Spleen (tissue), 11 donors: ENCODE measurements around the gene PLCB1. TPM values are rescaled to one million over a fixed set of nuclear protein-coding genes. Genes with fewer than 3 reads are reported as not detected.
"Not testable (repeated sequence)": the region's sequence is repeated elsewhere in the genome, so short reads cannot be mapped to it uniquely, and the experiment has no call there.

ENCODE experiments used
- DNase-seq: peaks from one replicate; pipeline ENCODE4 v3.0.0-alpha.2; 2020
- H3K27ac ChIP-seq, 8 donors: fragments of 200-600 bp; sonication (generic) in 7 of 8; 1 replicate in 4 of 8; 2 replicates in 4 of 8; pipeline versions ENCODE4 v1.5.0 to v1.8.0; 2016 to 2021; ENCODE audit warnings: inconsistent platforms in 4 of 8, mild to moderate bottlenecking in 4 of 8, moderate library complexity in 1 of 8
- H3K27me3 ChIP-seq, 7 donors: fragments of 200-600 bp; sonication (generic) in 6 of 7; replicated peaks in 1 of 7; 1 replicate in 4 of 7; 2 replicates in 3 of 7; pipeline versions ENCODE4 v1.5.0 to v1.8.0; 2016 to 2021; ENCODE audit warnings: inconsistent platforms in 3 of 7, mild to moderate bottlenecking in 1 of 7
- H3K36me3 ChIP-seq, 6 donors: fragments of 200-600 bp; sonication (generic) in 5 of 6; 1 replicate in 4 of 6; 2 replicates in 2 of 6; pipeline versions ENCODE4 v1.5.0 to v1.8.0; 2016 to 2021; ENCODE audit warnings: inconsistent platforms in 2 of 6
- H3K4me1 ChIP-seq, 6 donors: fragments of 200-600 bp; sonication (generic) in 5 of 6; 1 replicate in 3 of 6; 2 replicates in 3 of 6; pipeline versions ENCODE4 v1.5.0 to v1.8.0; 2016 to 2021; ENCODE audit warnings: inconsistent platforms in 3 of 6
- H3K4me3 ChIP-seq, 8 donors: fragments of 200-600 bp; sonication (generic) in 7 of 8; 1 replicate in 4 of 8; 2 replicates in 4 of 8; pipeline versions ENCODE4 v1.5.0 to v1.8.0; 2016 to 2021; ENCODE audit warnings: inconsistent platforms in 4 of 8, mild to moderate bottlenecking in 4 of 8, moderate library complexity in 2 of 8
- H3K9me3 ChIP-seq, 8 donors: fragments of 200-600 bp; sonication (generic) in 7 of 8; 1 replicate in 4 of 8; 2 replicates in 4 of 8; pipeline versions ENCODE4 v1.5.0 to v1.8.0; 2016 to 2021; ENCODE audit warnings: inconsistent platforms in 4 of 8
- POLR2A ChIP-seq, 3 donors: fragments of 450-650 bp; IDR thresholded peaks; one replicate each; pipeline ENCODE4 v1.5.1; 2017; ENCODE audit warnings: antibody characterized with exemption in 3 of 3, mild to moderate bottlenecking in 1 of 3
- POLR2AphosphoS5 ChIP-seq, 3 donors: sonication (generic); formaldehyde crosslinking; IDR thresholded peaks; one replicate each; pipeline ENCODE4 v1.5.1; 2017; ENCODE audit warnings: antibody characterized with exemption in 3 of 3
- WGBS, 5 donors: extraction: QIAGEN DNeasy Blood & Tissue Kit in 3 of 5; methylation state at CpG; one replicate each; pipeline versions ENCODE4 v1.1.5 to v1.1.7; 2013 to 2018; 5-methylcytosine and 5-hydroxymethylcytosine counted together
- intact Hi-C: fragments of 100-400 bp; cut with DNase I; formaldehyde crosslinking; loops from one replicate; pipeline ENCODE4 v1.15.0; 2023; ENCODE audit warnings: low total_unique reads
- polyA plus RNA-seq, 3 donors: library from polyadenylated mRNA; stranded (reverse); fragments of 200-250 nt; gene quantifications; one replicate each; pipeline ENCODE4 v1.2.1, GENCODE V29; 2013
- total RNA-seq, 7 donors: library from RNA; depleted of rRNA in 3 of 7; stranded (reverse); fragments of >200 nt in 3 of 7; fragmentation: NEBNext Ultra II Directional in 4 of 7; extraction: Animal tissue kit (Norgen Biotek cat#: 25700) in 4 of 7; gene quantifications; one replicate each; pipeline versions ENCODE4 v1.1.0 to v1.2.1, GENCODE V29; 2016 to 2021
- TF ChIP-seq, protein P1 (sequence below), 11 experiments: fragments of 200-600 bp in 7 of 11; fragments of 450-650 bp in 4 of 11; sonication (generic) in 4 of 11; IDR thresholded peaks in 8 of 11; conservative IDR thresholded peaks in 3 of 11; 1 replicate in 7 of 11; 2 replicates in 4 of 11; pipeline versions ENCODE4 v1.4.0 to v1.8.0; 2016 to 2021; ENCODE audit warnings: antibody characterized with exemption in 11 of 11, inconsistent platforms in 4 of 11, mild to moderate bottlenecking in 1 of 11
- donor health status: healthy with polysubstance abuse.
- donor health status: DM: no; HTN: no; CAD: no; lungs with moderate emphysema.
- donor health status: DM: no; HTN: no; CAD: no.
- donor health status: Bipolar disorder and iron deficiency.
- donor health status: healthy.
- donor health status: DM: no; HTN: no; CAD: no.
- donor health status: DM: yes; HTN: yes; CAD: no.

PLCB1 gene
- total and polyA plus RNA-seq, 10 donors, result 1.0 to 33.7 (median 16.2) TPM

DNA sequence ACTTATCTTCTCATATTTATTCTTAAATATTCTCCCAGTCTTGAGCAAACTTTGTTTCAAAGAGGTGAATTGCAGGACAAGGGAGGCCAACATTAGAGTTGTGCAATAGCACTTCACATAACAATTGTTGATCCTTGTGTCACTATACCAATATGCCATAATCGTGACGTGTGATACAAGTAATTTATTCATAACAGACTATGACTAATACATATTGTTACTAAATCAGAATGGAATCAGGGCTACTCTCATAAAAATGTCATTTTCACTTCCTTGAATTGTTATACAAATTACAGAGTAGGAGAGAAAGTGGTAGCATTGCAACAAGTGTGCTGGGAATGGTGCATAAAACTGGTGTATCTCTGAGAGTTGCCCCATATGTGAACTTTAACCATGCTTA lies 37.2 kb upstream of the PLCB1 start:
- no peaks in the 10 kb centered on the region for H3K36me3 ChIP-seq
- no peaks in the 10 kb centered on the region for H3K27me3 ChIP-seq
- intact Hi-C loops, result no loop called here
- H3K27ac ChIP-seq, result peak overlapping the region in 1 of 8 donors; percentile 38
- H3K4me3 ChIP-seq, result no peak overlapping the region
- no peak for DNase-seq
- no peaks in the 10 kb centered on the region for H3K9me3 ChIP-seq
- peaks cover 0 to 14% (median 8%) of the 10 kb centered on the region in 6 donors for H3K4me1 ChIP-seq
- no peak for TF ChIP-seq POLR2A (IDR thresholded peaks at IDR 0.05)
- TF ChIP-seq POLR2AphosphoS5 (IDR thresholded peaks at IDR 0.05), result no peak
- TF ChIP-seq, protein P1, sequence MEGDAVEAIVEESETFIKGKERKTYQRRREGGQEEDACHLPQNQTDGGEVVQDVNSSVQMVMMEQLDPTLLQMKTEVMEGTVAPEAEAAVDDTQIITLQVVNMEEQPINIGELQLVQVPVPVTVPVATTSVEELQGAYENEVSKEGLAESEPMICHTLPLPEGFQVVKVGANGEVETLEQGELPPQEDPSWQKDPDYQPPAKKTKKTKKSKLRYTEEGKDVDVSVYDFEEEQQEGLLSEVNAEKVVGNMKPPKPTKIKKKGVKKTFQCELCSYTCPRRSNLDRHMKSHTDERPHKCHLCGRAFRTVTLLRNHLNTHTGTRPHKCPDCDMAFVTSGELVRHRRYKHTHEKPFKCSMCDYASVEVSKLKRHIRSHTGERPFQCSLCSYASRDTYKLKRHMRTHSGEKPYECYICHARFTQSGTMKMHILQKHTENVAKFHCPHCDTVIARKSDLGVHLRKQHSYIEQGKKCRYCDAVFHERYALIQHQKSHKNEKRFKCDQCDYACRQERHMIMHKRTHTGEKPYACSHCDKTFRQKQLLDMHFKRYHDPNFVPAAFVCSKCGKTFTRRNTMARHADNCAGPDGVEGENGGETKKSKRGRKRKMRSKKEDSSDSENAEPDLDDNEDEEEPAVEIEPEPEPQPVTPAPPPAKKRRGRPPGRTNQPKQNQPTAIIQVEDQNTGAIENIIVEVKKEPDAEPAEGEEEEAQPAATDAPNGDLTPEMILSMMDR (IDR thresholded peaks at IDR 0.05 in 8 of 11, conservative IDR thresholded peaks at IDR 0.05 in 3 of 11), result no peak
- WGBS, 5 donors, result 33 to 57% (median 48%) methylated on average over 2 of the region's 2 CpGs

- 55 to 89% (median 66%) methylated on average over 5 of the region's 5 CpGs for WGBS, 5 donors
- no peak for DNase-seq
- no peak overlapping the region for H3K27ac ChIP-seq
- no peaks in the 10 kb centered on the region for H3K36me3 ChIP-seq
- H3K4me3 ChIP-seq, result no peak overlapping the region
- intact Hi-C loops, result no loop called here
- H3K4me1 ChIP-seq, result peaks cover 0 to 14% (median 8%) of the 10 kb centered on the region in 6 donors
- TF ChIP-seq, protein P1 (IDR thresholded peaks at IDR 0.05 in 8 of 11, conservative IDR thresholded peaks at IDR 0.05 in 3 of 11), result no peak
- TF ChIP-seq POLR2A (IDR thresholded peaks at IDR 0.05), result no peak
- no peak for TF ChIP-seq POLR2AphosphoS5 (IDR thresholded peaks at IDR 0.05)
- H3K27me3 ChIP-seq, result no peaks in the 10 kb centered on the region
- H3K9me3 ChIP-seq, result no peaks in the 10 kb centered on the region
These were observed 36.2 kb upstream of the PLCB1 start for GRCh38 chr20:8095648-8096572.

- H3K4me1 ChIP-seq, result peaks cover 0 to 14% (median 8%) of the 10 kb centered on the region in 6 donors
- H3K27ac ChIP-seq, result no peak overlapping the region
- DNase-seq, result no peak
- no peak overlapping the region for H3K4me3 ChIP-seq
- no peaks in the 10 kb centered on the region for H3K27me3 ChIP-seq
- H3K36me3 ChIP-seq, result no peaks in the 10 kb centered on the region
- 59 to 91% (median 63%) methylated on average over 2 of the region's 2 CpGs for WGBS, 5 donors
- intact Hi-C loops, result no loop called here
- TF ChIP-seq, protein P1 (IDR thresholded peaks at IDR 0.05 in 8 of 11, conservative IDR thresholded peaks at IDR 0.05 in 3 of 11), result no peak
- TF ChIP-seq POLR2A (IDR thresholded peaks at IDR 0.05), result no peak
- TF ChIP-seq POLR2AphosphoS5 (IDR thresholded peaks at IDR 0.05), result no peak
- no peaks in the 10 kb centered on the region for H3K9me3 ChIP-seq
These were observed 34.8 kb upstream of the PLCB1 start for GRCh38 chr20:8097307-8097706.

DNA sequence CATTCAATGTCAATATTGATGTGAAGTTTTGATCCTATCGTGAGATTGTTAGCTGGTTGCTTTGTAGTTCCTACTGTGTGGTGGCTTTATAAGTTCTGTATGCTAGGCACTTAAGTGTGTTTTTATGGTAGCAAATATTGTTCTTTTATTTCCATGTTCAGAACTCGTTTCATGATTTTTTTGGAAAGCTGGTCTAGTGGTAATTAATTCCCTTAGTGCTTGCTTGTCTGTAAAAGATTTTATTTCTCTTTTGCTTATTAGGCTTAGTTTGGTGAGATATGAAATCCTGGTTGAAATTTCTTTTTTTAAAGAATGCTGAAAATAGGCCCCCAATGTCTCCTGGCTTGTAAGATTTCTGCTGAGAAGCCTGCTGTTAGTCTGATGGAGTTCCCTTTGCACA lies 27.8 kb upstream of the PLCB1 start:
- H3K36me3 ChIP-seq, result no peaks in the 10 kb centered on the region

DNA sequence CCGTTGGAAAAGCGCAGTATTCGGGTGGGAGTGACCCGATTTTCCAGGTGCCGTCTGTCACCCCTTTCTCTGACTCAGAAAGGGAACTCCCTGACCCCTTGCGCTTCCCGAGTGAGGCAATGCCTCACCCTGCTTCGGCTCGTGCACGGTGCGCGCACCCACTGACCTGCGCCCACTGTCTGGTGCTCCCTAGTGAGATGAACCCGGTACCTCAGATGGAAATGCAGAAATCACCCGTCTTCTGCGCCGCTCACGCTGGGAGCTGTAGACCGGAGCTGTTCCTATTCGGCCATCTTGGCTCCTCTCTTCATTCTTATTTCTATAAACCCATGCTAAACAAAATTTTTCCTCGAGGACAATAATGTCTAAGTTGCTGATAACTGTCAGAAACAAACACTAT lies 17.5 kb upstream of the PLCB1 start:
- H3K27ac ChIP-seq, H3K27me3 ChIP-seq, H3K4me1 ChIP-seq, intact Hi-C loops, H3K36me3 ChIP-seq, H3K4me3 ChIP-seq, DNase-seq, H3K9me3 ChIP-seq: not testable (repeated sequence)
- WGBS, 5 donors, result 89 to 94% (median 90%) methylated on average over 16 to 21 of the region's 21 CpGs

More for the DNA sequence above, 27.8 kb upstream of the PLCB1 start:
- Histone ChIP-seq H3K4me1 (no peaks in the 10 kb centered on the region), H3K27me3 (no peaks in the 10 kb centered on the region), H3K4me3 (no peak overlapping the region), H3K9me3 (peaks cover 4 to 40% (median 35%) of the 10 kb centered on the region in 8 donors), H3K27ac (no peak overlapping the region)
- no peak for DNase-seq
- 84 to 90% (median 87%) methylated on average over 2 of the region's 2 CpGs for WGBS, 5 donors
- TF ChIP-seq, protein P1 (IDR thresholded peaks at IDR 0.05 in 8 of 11, conservative IDR thresholded peaks at IDR 0.05 in 3 of 11), result no peak
- intact Hi-C loops, result no loop called here
